Measurements from ENCODE around the gene ABR.
"Not testable (repeated sequence)": the region's sequence is repeated elsewhere in the genome, so short reads cannot be mapped to it uniquely, and the experiment has no call there.

Gene ABR

GRCh38 chr17:1112875-1113274 lies 66.9 kb downstream of the ABR start:
- no peak for DNase-seq

GRCh38 chr17:1111599-1112443 lies 68.0 kb downstream of the ABR start:
- DNase-seq, result no peak

GRCh38 chr17:1110862-1111598 lies 68.8 kb downstream of the ABR start:
- peak; percentile 73 for DNase-seq

GRCh38 chr17:1110541-1110861 lies 69.3 kb downstream of the ABR start:
- DNase-seq, result no peak

GRCh38 chr17:1109606-1110540 lies 69.9 kb downstream of the ABR start:
- no peak for DNase-seq

- DNase-seq, result no peak
Measured at GRCh38 chr17:1108765-1109605, 70.8 kb downstream of the ABR start.

- DNase-seq, result no peak
Measured at GRCh38 chr17:1108478-1108764, 71.4 kb downstream of the ABR start.

GRCh38 chr17:1107777-1108477 lies 71.9 kb downstream of the ABR start:
- no peak for DNase-seq

- DNase-seq, result no peak
Measured at GRCh38 chr17:1107083-1107776, 72.6 kb downstream of the ABR start.

- DNase-seq, result no peak
Measured at GRCh38 chr17:1104222-1104621, 75.6 kb downstream of the ABR start.

- no peak for DNase-seq
Measured at GRCh38 chr17:1100382-1100781, 79.4 kb downstream of the ABR start.

GRCh38 chr17:1099242-1099641 lies 80.5 kb downstream of the ABR start:
- DNase-seq, result no peak

- not testable (repeated sequence) for DNase-seq
Measured at GRCh38 chr17:1097972-1098744, 81.6 kb downstream of the ABR start.

- no peak for DNase-seq
Measured at GRCh38 chr17:1096215-1096614, 83.6 kb downstream of the ABR start.

- DNase-seq, result no peak
Measured at GRCh38 chr17:1095853-1096173, 84.0 kb downstream of the ABR start.

GRCh38 chr17:1095090-1095852 lies 84.5 kb downstream of the ABR start:
- DNase-seq, result no peak

GRCh38 chr17:1094591-1094990 lies 85.2 kb downstream of the ABR start:
- no peak for DNase-seq

- no peak for DNase-seq
Measured at GRCh38 chr17:1091900-1092299, 87.9 kb downstream of the ABR start.

- DNase-seq, result no peak
Measured at GRCh38 chr17:1091190-1091534, 88.6 kb downstream of the ABR start.

Data from amniotic stem cell (primary cell).